H9 (cell line): Measurements from ENCODE around the gene TEX26. TPM values are rescaled to one million over a fixed set of nuclear protein-coding genes. Genes with fewer than 3 reads are reported as not detected.

Source experiments
- DNase-seq: peaks from one replicate; pipeline ENCODE4 v3.0.0-alpha.2; 2017
- H2AFZ ChIP-seq: one replicate; pipeline ENCODE4 v1.6.1; 2013; ENCODE audit warnings: mild to moderate bottlenecking, low read length, control low read depth, moderate library complexity
- H2AK5ac ChIP-seq: 2 replicates; pipeline ENCODE4 v1.6.1; 2013; ENCODE audit warnings: low read length, control low read depth, mixed read lengths; ENCODE audit not compliant: insufficient read length
- H2BK120ac ChIP-seq: one replicate; pipeline ENCODE4 v1.6.1; 2013; ENCODE audit warnings: low read depth, mild to moderate bottlenecking, low read length, control low read depth, inconsistent platforms; ENCODE audit not compliant: poor library complexity, severe bottlenecking
- H2BK12ac ChIP-seq: 2 replicates; pipeline ENCODE4 v1.6.1; 2013; ENCODE audit warnings: low read length, control low read depth, mixed read lengths, low read depth; ENCODE audit not compliant: insufficient read length
- H2BK15ac ChIP-seq: 2 replicates; pipeline ENCODE4 v1.6.1; 2013; ENCODE audit warnings: low read depth, low read length, control low read depth
- H2BK20ac ChIP-seq: one replicate; pipeline ENCODE4 v1.6.1; 2013; ENCODE audit warnings: low read depth, mild to moderate bottlenecking, low read length, control low read depth, inconsistent platforms; ENCODE audit not compliant: poor library complexity, severe bottlenecking
- H2BK5ac ChIP-seq: 2 replicates; pipeline ENCODE4 v1.6.1; 2013; ENCODE audit warnings: low read length, control low read depth, mixed read lengths; ENCODE audit not compliant: insufficient read length
- H3K14ac ChIP-seq: 2 replicates; pipeline ENCODE4 v1.6.1; 2013; ENCODE audit warnings: low read length, control low read depth; ENCODE audit not compliant: insufficient read depth
- H3K18ac ChIP-seq: 2 replicates; pipeline ENCODE4 v1.6.1; 2013; ENCODE audit warnings: low read depth, mild to moderate bottlenecking, mixed read lengths, low read length, control low read depth; ENCODE audit not compliant: insufficient read length
- H3K23ac ChIP-seq: 2 replicates; pipeline ENCODE4 v1.6.1; 2013; ENCODE audit warnings: low read length, control low read depth, mixed read lengths, low read depth; ENCODE audit not compliant: insufficient read length
- H3K23me2 ChIP-seq: 2 replicates; pipeline ENCODE4 v1.6.1; 2013; ENCODE audit warnings: low read depth, mild to moderate bottlenecking, mixed read lengths, low read length, control low read depth; ENCODE audit not compliant: insufficient read length, poor library complexity, severe bottlenecking
- H3K27ac ChIP-seq: 2 replicates; pipeline ENCODE4 v1.5.1; 2013; ENCODE audit warnings: low read length, control low read depth, mixed read lengths, low read depth; ENCODE audit not compliant: insufficient read length
- H3K27me3 ChIP-seq: 2 replicates; pipeline ENCODE4 v1.6.1; 2013; ENCODE audit warnings: low read length, control low read depth, inconsistent platforms; ENCODE audit not compliant: insufficient read depth
- H3K4ac ChIP-seq: 2 replicates; pipeline ENCODE4 v1.6.1; 2013; ENCODE audit warnings: low read depth, mild to moderate bottlenecking, control low read depth, inconsistent platforms, low read length, moderate library complexity
- H3K4me1 ChIP-seq: 2 replicates; pipeline ENCODE4 v1.6.1; 2013; ENCODE audit warnings: low read length, control low read depth, inconsistent platforms; ENCODE audit not compliant: insufficient read depth
- H3K4me2 ChIP-seq: 2 replicates; pipeline ENCODE4 v1.6.1; 2013; ENCODE audit warnings: low read length, control low read depth, mixed read lengths; ENCODE audit not compliant: insufficient read length, insufficient read depth
- H3K56ac ChIP-seq: 2 replicates; pipeline ENCODE4 v1.6.1; 2013; ENCODE audit warnings: low read depth, mild to moderate bottlenecking, mixed read lengths, low read length, control low read depth; ENCODE audit not compliant: insufficient read length
- H3K79me1 ChIP-seq: 2 replicates; pipeline ENCODE4 v1.6.1; 2013; ENCODE audit warnings: low read depth, mild to moderate bottlenecking, moderate library complexity, low read length, control low read depth, inconsistent platforms; ENCODE audit not compliant: insufficient read depth, poor library complexity, severe bottlenecking
- H3K79me2 ChIP-seq: 2 replicates; pipeline ENCODE4 v1.6.1; 2013; ENCODE audit warnings: low read length, control low read depth, inconsistent platforms; ENCODE audit not compliant: insufficient read depth
- H3K9ac ChIP-seq: 2 replicates; pipeline ENCODE4 v1.6.1; 2013; ENCODE audit warnings: low read length, control low read depth, mixed read lengths; ENCODE audit not compliant: insufficient read length; ENCODE audit errors: extremely low read depth
- H3K9me3 ChIP-seq: one replicate; pipeline ENCODE4 v1.6.1; 2013; ENCODE audit warnings: low read depth, low read length, inconsistent platforms; ENCODE audit not compliant: control insufficient read depth
- H3T11ph ChIP-seq: one replicate; pipeline ENCODE4 v1.6.1; 2013; ENCODE audit warnings: mild to moderate bottlenecking, low read length, control low read depth, inconsistent platforms
- H4K20me1 ChIP-seq: one replicate; pipeline ENCODE4 v1.6.1; 2013; ENCODE audit not compliant: control insufficient read depth, insufficient read length, insufficient read depth
- H4K5ac ChIP-seq: 2 replicates; pipeline ENCODE4 v1.6.1; 2013; ENCODE audit warnings: low read depth, mild to moderate bottlenecking, mixed read lengths, low read length, control low read depth; ENCODE audit not compliant: insufficient read length
- H4K8ac ChIP-seq: replicated peaks from 2 replicates; pipeline ENCODE4 v1.6.1; 2013; ENCODE audit warnings: low read length, control low read depth, mixed read lengths, low read depth; ENCODE audit not compliant: insufficient read length
- H4K91ac ChIP-seq: 2 replicates; pipeline ENCODE4 v1.6.1; 2013; ENCODE audit warnings: low read depth, mild to moderate bottlenecking, moderate library complexity, mixed read lengths, low read length, control low read depth; ENCODE audit not compliant: insufficient read length
- H3K27ac Mint-ChIP-seq, 3 experiments: 2 replicates in 2 of 3; 3 replicates in 1 of 3; pipeline ENCODE4 v1.8.0; 2020 to 2021; ENCODE audit warnings: mixed read lengths in 3 of 3, mild to moderate bottlenecking in 1 of 3, moderate library complexity in 1 of 3
- H3K27me3 Mint-ChIP-seq: 2 replicates; pipeline ENCODE4 v1.8.0; 2021; ENCODE audit warnings: low read depth, mild to moderate bottlenecking, moderate library complexity, mixed read lengths
- H3K36me3 Mint-ChIP-seq, 3 experiments: 2 replicates in 2 of 3; 3 replicates in 1 of 3; pipeline ENCODE4 v1.8.0; 2020 to 2021; ENCODE audit warnings: low read depth in 3 of 3, mixed read lengths in 3 of 3; ENCODE audit not compliant: insufficient read depth in 1 of 3
- H3K4me1 Mint-ChIP-seq, 2 experiments: 2 replicates each; pipeline ENCODE4 v1.8.0; 2020; ENCODE audit warnings: mixed read lengths in 2 of 2
- H3K4me3 Mint-ChIP-seq, 2 experiments: 2 replicates in 1 of 2; 3 replicates in 1 of 2; pipeline ENCODE4 v1.8.0; 2020 to 2021; ENCODE audit warnings: mild to moderate bottlenecking in 2 of 2, mixed read lengths in 2 of 2, moderate library complexity in 1 of 2
- H3K9me3 Mint-ChIP-seq, 2 experiments: 2 replicates in 1 of 2; 3 replicates in 1 of 2; pipeline ENCODE4 v1.8.0; 2020; ENCODE audit warnings: mild to moderate bottlenecking in 2 of 2, mixed read lengths in 2 of 2, moderate library complexity in 1 of 2
- CTCF ChIP-seq: fragments of 200-600 bp; sonication (generic); conservative IDR thresholded peaks from 3 replicates; pipeline ENCODE4 v1.8.0; 2021; ENCODE audit warnings: antibody characterized with exemption, mild to moderate bottlenecking
- WGBS: extraction: QIAGEN DNeasy Blood & Tissue Kit; methylation state at CpG from one replicate; pipeline ENCODE4 v1.1.7; 2013; ENCODE audit warnings: missing lambda C conversion rate, low lambda C conversion rate, mixed read lengths; ENCODE audit not compliant: insufficient read length; ENCODE audit errors: extremely low coverage; 5-methylcytosine and 5-hydroxymethylcytosine counted together
- total RNA-seq: library from RNA; stranded (reverse); gene quantifications from 2 replicates; pipeline ENCODE4 v1.2.1, GENCODE V29; 2021

Gene TEX26
- total RNA-seq, 1 experiment from 2014 or later, result not detected

- Histone ChIP-seq H2BK12ac (no peak overlapping the region), H4K20me1 (peaks cover 2% of the 10 kb centered on the region), H3K79me1 (no peaks in the 10 kb centered on the region), H4K91ac (no peak overlapping the region), H3K4me1 (no peaks in the 10 kb centered on the region), H3K79me2 (no peaks in the 10 kb centered on the region), H2AFZ (no peak overlapping the region), H3K9me3 (no peaks in the 10 kb centered on the region), H2BK5ac (no peak overlapping the region), H3K4me2 (no peak overlapping the region), H2BK120ac (no peak overlapping the region), H3K27me3 (no peaks in the 10 kb centered on the region), H2AK5ac (no peak overlapping the region), H3K23ac (no peak overlapping the region), H2BK15ac (no peak overlapping the region), H3K23me2 (no peaks in the 10 kb centered on the region), H2BK20ac (no peak overlapping the region), H4K5ac (no peak overlapping the region), H3K56ac (no peak overlapping the region), H3K4ac (no peak overlapping the region), H3K14ac (no peak overlapping the region), H3K18ac (no peak overlapping the region), H3K9ac (no peak overlapping the region), H4K8ac (no peak overlapping the region), H3T11ph (no peak overlapping the region), H3K27ac (no peak overlapping the region)
- no peak overlapping the region for H3K4me3 Mint-ChIP-seq
- peaks cover 0 to 9% (median 6%) of the 10 kb centered on the region in 3 experiments; a peak in 4 of 7 replicates for H3K36me3 Mint-ChIP-seq
- H3K4me1 Mint-ChIP-seq, result peaks cover 11% of the 10 kb centered on the region in 2 experiments
- peaks cover under 1% of the 10 kb centered on the region; the same call in 1 of the 2 replicates for H3K27me3 Mint-ChIP-seq
- peak; percentile 83 for DNase-seq
- no peak overlapping the region; a peak in 1 of 7 replicates for H3K27ac Mint-ChIP-seq
- WGBS, result no CpG with 5 or more reads among the region's 6 CpGs
- H3K9me3 Mint-ChIP-seq, result peaks cover 4 to 11% of the 10 kb centered on the region in 2 experiments; a peak in 3 of 5 replicates
- TF ChIP-seq CTCF, result peak; percentile 92
These were observed 39.5 kb upstream of the TEX26 start for GRCh38 chr13:30892966-30893365.
